ENCODE data around the gene DENND5A. TPM values are rescaled to one million over a fixed set of nuclear protein-coding genes. Genes with fewer than 3 reads are reported as not detected.

Gene DENND5A
- total RNA-seq, 6 experiments from 2014 or later = 14.4 to 38.7 (median 20.4) TPM

GRCh38 chr11:9178716-9179115, 86.4 kb downstream of the DENND5A start:
- ATAC-seq (no peak), DNase-seq (no peak)
- peaks cover 0 to 18% (median 3%) of the 10 kb centered on the region in 4 donors for H3K36me3 ChIP-seq
- 69% methylated on average over 4 of the region's 4 CpGs for WGBS (ENCODE audit: insufficient coverage, low coverage, low lambda C conversion rate, missing lambda C conversion rate)
- no peaks in the 10 kb centered on the region for H3K4me1 ChIP-seq
- no peak overlapping the region for H3K4me3 ChIP-seq
- H3K27me3 ChIP-seq = no peaks in the 10 kb centered on the region
- H3K9me3 ChIP-seq = no peaks in the 10 kb centered on the region
- TF ChIP-seq CTCF (IDR thresholded peaks at IDR 0.05) (no peak), POLR2A (IDR thresholded peaks at IDR 0.05) (no peak)
- H3K27ac ChIP-seq = no peak overlapping the region
- intact Hi-C loops (cut with DNase I) = no loop called here

- no peak overlapping the region for H3K27ac ChIP-seq
- WGBS (ENCODE audit: insufficient coverage, low coverage, low lambda C conversion rate, missing lambda C conversion rate) = 100% methylated on average over 2 of the region's 2 CpGs
- no peaks in the 10 kb centered on the region for H3K9me3 ChIP-seq
- no peak overlapping the region for H3K4me3 ChIP-seq
- intact Hi-C loops (cut with DNase I) = no loop called here
- ATAC-seq (no peak), DNase-seq (no peak)
- no peaks in the 10 kb centered on the region for H3K4me1 ChIP-seq
- peaks cover 0 to 18% (median 3%) of the 10 kb centered on the region in 4 donors for H3K36me3 ChIP-seq
- no peaks in the 10 kb centered on the region for H3K27me3 ChIP-seq
- TF ChIP-seq POLR2A (IDR thresholded peaks at IDR 0.05) (no peak), CTCF (IDR thresholded peaks at IDR 0.05) (no peak)
Measured at GRCh38 chr11:9177438-9178091, 87.6 kb downstream of the DENND5A start.

- no peak for DNase-seq
- intact Hi-C loops (cut with DNase I) = no loop called here
- Histone ChIP-seq H3K27ac (no peak overlapping the region), H3K4me3 (no peak overlapping the region), H3K9me3 (no peaks in the 10 kb centered on the region), H3K4me1 (no peaks in the 10 kb centered on the region), H3K36me3 (peaks cover 0 to 18% (median 3%) of the 10 kb centered on the region in 4 donors), H3K27me3 (no peaks in the 10 kb centered on the region)
- TF ChIP-seq POLR2A (IDR thresholded peaks at IDR 0.05) (no peak), CTCF (IDR thresholded peaks at IDR 0.05) (no peak)
- no peak for ATAC-seq
Measured at GRCh38 chr11:9176550-9176949, 88.6 kb downstream of the DENND5A start.

GRCh38 chr11:9176136-9176535, 89.0 kb downstream of the DENND5A start:
- Histone ChIP-seq H3K4me3 (no peak overlapping the region), H3K9me3 (no peaks in the 10 kb centered on the region), H3K4me1 (no peaks in the 10 kb centered on the region), H3K27ac (no peak overlapping the region), H3K36me3 (peaks cover 0 to 18% (median 3%) of the 10 kb centered on the region in 4 donors), H3K27me3 (no peaks in the 10 kb centered on the region)
- no peak for TF ChIP-seq POLR2A (IDR thresholded peaks at IDR 0.05)
- no peak for TF ChIP-seq CTCF (IDR thresholded peaks at IDR 0.05)
- DNase-seq (no peak), ATAC-seq (no peak)
- intact Hi-C loops (cut with DNase I) = no loop called here

- WGBS (ENCODE audit: insufficient coverage, low coverage, low lambda C conversion rate, missing lambda C conversion rate) = 97% methylated on average over 4 of the region's 5 CpGs
- Histone ChIP-seq H3K9me3 (no peaks in the 10 kb centered on the region), H3K4me3 (no peak overlapping the region), H3K36me3 (peaks cover 0 to 22% (median under 1%) of the 10 kb centered on the region in 4 donors), H3K27ac (no peak overlapping the region), H3K4me1 (no peaks in the 10 kb centered on the region), H3K27me3 (no peaks in the 10 kb centered on the region)
- ATAC-seq (no peak), DNase-seq (no peak)
- intact Hi-C loops (cut with DNase I) = no loop called here
- TF ChIP-seq POLR2A (IDR thresholded peaks at IDR 0.05) = no peak
- no peak for TF ChIP-seq CTCF (IDR thresholded peaks at IDR 0.05)
Measured at GRCh38 chr11:9172389-9172788, 92.8 kb downstream of the DENND5A start.

Measured in right lobe of liver (tissue), 6 donors.